Right kidney (tissue), 1 donor: Measurements from ENCODE around the gene COX6A2.
"Not testable (repeated sequence)": the region's sequence is repeated elsewhere in the genome, so short reads cannot be mapped to it uniquely, and the experiment has no call there.

ENCODE experiments used
- DNase-seq: peaks from one replicate; pipeline ENCODE4 v3.0.0-alpha.2; 2016

COX6A2 gene

GRCh38 chr16:31436221-31437045, 8.3 kb upstream of the COX6A2 start:
- DNase-seq = no peak

- no peak for DNase-seq
These were observed 7.4 kb upstream of the COX6A2 start for GRCh38 chr16:31435341-31436220.

- no peak for DNase-seq
These were observed 2.4 kb upstream of the COX6A2 start for GRCh38 chr16:31430380-31431052.

- DNase-seq = no peak
These were observed 1.6 kb upstream of the COX6A2 start for GRCh38 chr16:31429796-31430195.

GRCh38 chr16:31429314-31429713, 1.2 kb upstream of the COX6A2 start:
- DNase-seq = no peak

- DNase-seq = no peak
These were observed 583 bp upstream of the COX6A2 start for GRCh38 chr16:31428638-31429247.

GRCh38 chr16:31427441-31428278, 500 bp downstream of the COX6A2 start:
- DNase-seq = peak; percentile 68

- no peak for DNase-seq
These were observed 4.4 kb downstream of the COX6A2 start for GRCh38 chr16:31423801-31424200.

GRCh38 chr16:31423241-31423640, 4.9 kb downstream of the COX6A2 start:
- DNase-seq = no peak

GRCh38 chr16:31421587-31421986, 6.6 kb downstream of the COX6A2 start:
- no peak for DNase-seq

- no peak for DNase-seq
These were observed 8.1 kb downstream of the COX6A2 start for GRCh38 chr16:31420037-31420436.

- no peak for DNase-seq
These were observed 10.2 kb downstream of the COX6A2 start for GRCh38 chr16:31417916-31418315.

GRCh38 chr16:31417036-31417435, 11.1 kb downstream of the COX6A2 start:
- not testable (repeated sequence) for DNase-seq

GRCh38 chr16:31416371-31416770, 11.8 kb downstream of the COX6A2 start:
- DNase-seq = no peak

- DNase-seq = no peak
These were observed 13.5 kb downstream of the COX6A2 start for GRCh38 chr16:31414706-31415105.

GRCh38 chr16:31413943-31414342, 14.2 kb downstream of the COX6A2 start:
- no peak for DNase-seq

- no peak for DNase-seq
These were observed 14.8 kb downstream of the COX6A2 start for GRCh38 chr16:31413381-31413780.

- DNase-seq = no peak
These were observed 15.4 kb downstream of the COX6A2 start for GRCh38 chr16:31412750-31413149.

GRCh38 chr16:31411024-31411844, 16.9 kb downstream of the COX6A2 start:
- no peak for DNase-seq

- DNase-seq = no peak
These were observed 18.1 kb downstream of the COX6A2 start for GRCh38 chr16:31410082-31410481.

- no peak for DNase-seq
These were observed 18.7 kb downstream of the COX6A2 start for GRCh38 chr16:31409433-31409832.
